Measurements from ENCODE around the gene FGFRL1.
"Not testable (repeated sequence)": the region's sequence is repeated elsewhere in the genome, so short reads cannot be mapped to it uniquely, and the experiment has no call there.

FGFRL1 gene

DNA sequence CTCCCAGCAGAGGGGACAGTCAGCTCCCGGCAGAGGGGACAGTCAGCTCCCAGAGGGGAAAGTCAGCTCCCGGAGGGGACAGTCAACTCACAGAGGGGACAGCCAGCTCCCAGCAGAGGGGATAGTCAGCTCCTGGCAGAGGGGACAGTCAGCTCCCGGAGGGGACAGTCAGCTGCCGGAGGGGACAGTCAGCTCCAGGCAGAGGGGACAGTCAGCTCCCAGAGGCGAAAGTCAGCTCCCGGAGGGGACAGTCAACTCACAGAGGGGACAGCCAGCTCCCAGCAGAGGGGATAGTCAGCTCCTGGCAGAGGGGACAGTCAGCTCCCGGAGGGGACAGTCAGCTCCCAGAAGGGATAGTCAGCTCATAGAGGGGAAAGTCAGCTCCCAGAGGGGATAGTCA lies 42.5 kb downstream of the FGFRL1 start:
- H3K4me1 ChIP-seq (ENCODE audit: control insufficient read depth, insufficient read depth, low read length); H3K27ac ChIP-seq (ENCODE audit: low read depth, low read length); H3K4me3 ChIP-seq (ENCODE audit: low read depth, low read length); H3K9ac ChIP-seq (ENCODE audit: low read depth, low read length); H3K9me3 ChIP-seq (ENCODE audit: control insufficient read depth, insufficient read depth, low read length); H3K36me3 ChIP-seq (ENCODE audit: control insufficient read depth, insufficient read depth, low read length): not testable (repeated sequence)
- H3K27me3 ChIP-seq (ENCODE audit: control insufficient read depth, insufficient read depth, low read length): peaks cover 13% of the 10 kb centered on the region; the same call in 1 of the 2 replicates

DNA sequence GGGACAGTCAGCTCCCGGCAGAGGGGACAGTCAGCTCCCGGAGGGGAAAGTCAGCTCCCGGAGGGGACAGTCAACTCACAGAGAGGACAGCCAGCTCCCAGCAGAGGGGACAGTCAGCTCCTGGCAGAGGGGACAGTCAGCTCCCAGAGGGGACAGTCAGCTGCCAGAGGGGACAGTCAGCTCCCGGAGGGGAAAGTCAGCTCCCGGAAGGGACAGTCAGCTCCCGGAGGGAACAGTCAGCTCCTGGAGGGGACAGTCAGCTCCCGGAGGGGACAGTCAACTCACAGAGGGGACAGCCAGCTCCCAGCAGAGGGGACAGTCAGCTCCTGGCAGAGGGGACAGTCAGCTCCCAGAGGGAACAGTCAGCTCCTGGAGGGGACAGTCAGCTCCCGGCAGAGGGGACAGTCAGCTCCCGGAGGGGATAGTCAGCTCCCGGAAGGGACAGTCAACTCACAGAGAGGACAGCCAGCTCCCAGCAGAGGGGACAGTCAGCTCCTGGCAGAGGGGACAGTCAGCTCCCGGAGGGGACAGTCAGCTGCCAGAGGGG lies 43.3 kb downstream of the FGFRL1 start:
- H3K9me3 ChIP-seq (ENCODE audit: control insufficient read depth, insufficient read depth, low read length); H3K4me3 ChIP-seq (ENCODE audit: low read depth, low read length); H3K4me1 ChIP-seq (ENCODE audit: control insufficient read depth, insufficient read depth, low read length); H3K36me3 ChIP-seq (ENCODE audit: control insufficient read depth, insufficient read depth, low read length); H3K27ac ChIP-seq (ENCODE audit: low read depth, low read length); H3K9ac ChIP-seq (ENCODE audit: low read depth, low read length): not testable (repeated sequence)
- H3K27me3 ChIP-seq (ENCODE audit: control insufficient read depth, insufficient read depth, low read length): peaks cover 13% of the 10 kb centered on the region; the same call in 1 of the 2 replicates

DNA sequence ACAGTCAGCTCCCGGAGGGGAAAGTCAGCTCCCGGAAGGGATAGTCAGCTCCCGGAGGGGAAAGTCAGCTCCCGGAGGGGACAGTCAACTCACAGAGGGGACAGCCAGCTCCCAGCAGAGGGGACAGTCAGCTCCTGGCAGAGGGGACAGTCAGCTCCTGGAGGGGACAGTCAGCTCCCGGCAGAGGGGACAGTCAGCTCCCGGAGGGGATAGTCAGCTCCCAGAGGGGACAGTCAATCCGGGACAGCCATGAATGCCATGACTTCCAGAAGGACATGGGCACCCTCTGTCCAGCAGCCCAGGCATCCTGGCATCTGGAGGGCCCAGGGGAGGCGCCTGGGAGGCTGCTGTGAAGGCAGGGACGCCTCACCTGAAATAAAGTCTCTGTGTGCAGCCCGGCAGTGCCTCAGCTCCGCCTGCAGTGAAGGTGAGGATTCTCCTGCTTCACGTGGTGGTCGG lies 43.8 kb downstream of the FGFRL1 start:
- not testable (repeated sequence) for H3K36me3 ChIP-seq (ENCODE audit: control insufficient read depth, insufficient read depth, low read length); H3K9me3 ChIP-seq (ENCODE audit: control insufficient read depth, insufficient read depth, low read length); H3K4me3 ChIP-seq (ENCODE audit: low read depth, low read length); H3K9ac ChIP-seq (ENCODE audit: low read depth, low read length); H3K4me1 ChIP-seq (ENCODE audit: control insufficient read depth, insufficient read depth, low read length); H3K27ac ChIP-seq (ENCODE audit: low read depth, low read length)
- H3K27me3 ChIP-seq (ENCODE audit: control insufficient read depth, insufficient read depth, low read length): peaks cover 13% of the 10 kb centered on the region; the same call in 1 of the 2 replicates

DNA sequence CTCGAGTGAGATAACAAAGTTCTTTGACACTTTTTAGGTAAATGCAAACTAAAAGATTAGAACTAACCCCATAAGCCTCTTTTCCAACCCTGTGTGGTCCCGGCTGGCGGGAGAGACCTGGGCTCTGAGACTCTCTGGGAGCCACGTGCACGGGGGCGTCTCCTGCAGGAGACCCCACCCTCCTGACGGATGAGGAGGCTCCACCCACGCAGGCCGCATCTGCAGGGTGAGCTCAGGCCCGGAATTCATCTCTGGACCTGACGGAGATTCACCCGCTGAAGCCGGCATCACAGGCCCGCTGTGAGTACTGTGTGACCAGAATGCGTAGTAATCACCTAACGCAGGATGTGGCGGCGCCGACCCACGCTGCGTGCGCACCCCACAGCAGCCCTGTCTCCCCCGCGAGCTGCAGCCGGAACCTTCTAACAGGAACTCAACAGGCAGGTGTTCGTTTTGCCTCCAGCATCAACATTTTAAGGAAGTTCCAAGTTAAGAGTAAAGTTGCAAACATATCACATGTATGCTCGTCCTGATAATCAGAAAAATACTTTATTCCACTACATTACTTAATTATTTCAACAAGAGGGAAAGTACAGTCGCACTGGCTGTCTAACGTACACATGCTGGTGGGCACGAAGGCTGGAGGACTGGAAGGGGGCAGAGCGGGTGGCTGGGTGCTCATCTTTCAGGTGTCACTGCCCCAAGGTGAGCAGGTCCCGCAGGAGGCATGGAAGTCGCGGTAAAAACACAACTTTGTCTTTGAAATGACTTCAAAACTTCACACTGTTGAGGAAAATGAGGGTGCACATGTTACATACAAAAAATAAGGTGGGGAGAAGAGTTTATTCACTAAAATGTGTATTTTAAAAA lies 44.5 kb downstream of the FGFRL1 start:
- Histone ChIP-seq H3K9me3 (ENCODE audit: control insufficient read depth, insufficient read depth, low read length) (no peaks in the 10 kb centered on the region), H3K36me3 (ENCODE audit: control insufficient read depth, insufficient read depth, low read length) (no peaks in the 10 kb centered on the region), H3K4me3 (ENCODE audit: low read depth, low read length) (no peak overlapping the region), H3K27ac (ENCODE audit: low read depth, low read length) (no peak overlapping the region), H3K27me3 (ENCODE audit: control insufficient read depth, insufficient read depth, low read length) (peaks cover 13% of the 10 kb centered on the region; the same call in 1 of the 2 replicates), H3K4me1 (ENCODE audit: control insufficient read depth, insufficient read depth, low read length) (peaks cover 3% of the 10 kb centered on the region; the same call in 1 of the 2 replicates), H3K9ac (ENCODE audit: low read depth, low read length) (no peak overlapping the region)

DNA sequence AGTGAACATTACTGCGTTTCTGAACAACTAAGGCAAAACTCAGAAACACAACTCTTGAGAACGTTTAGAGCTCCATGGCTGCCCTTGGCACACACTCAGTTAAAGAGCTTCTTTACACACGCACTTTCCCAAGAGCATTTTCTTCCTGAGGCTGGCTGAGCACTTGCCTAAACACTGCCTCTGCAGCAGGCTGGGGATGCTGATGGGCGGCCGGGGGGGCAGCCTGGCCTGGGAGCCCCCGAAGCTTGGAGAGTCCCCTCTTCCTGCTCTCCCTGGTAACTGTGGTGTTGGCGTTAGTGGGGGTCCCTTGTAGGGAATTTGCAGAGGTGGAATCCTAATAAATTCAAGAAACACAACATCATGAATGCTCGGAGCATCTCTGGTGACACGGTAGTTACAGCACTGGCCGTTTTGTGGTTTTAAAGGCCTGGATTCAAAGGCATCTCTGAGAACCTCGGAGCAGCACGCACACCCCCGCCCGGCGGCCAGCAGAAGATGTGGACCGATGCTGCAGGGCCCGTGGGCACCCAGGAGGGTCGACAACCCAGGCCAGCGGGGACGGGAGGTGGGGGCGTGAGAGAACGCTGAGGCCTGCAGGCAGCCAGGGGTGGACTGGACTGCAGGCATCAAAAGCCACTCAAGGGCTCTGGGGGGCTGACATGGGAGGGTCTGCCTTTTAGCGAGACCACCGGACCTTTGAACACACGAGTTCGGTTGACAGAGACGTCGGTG lies 45.4 kb downstream of the FGFRL1 start:
- Histone ChIP-seq H3K9ac (ENCODE audit: low read depth, low read length) (no peak overlapping the region), H3K27ac (ENCODE audit: low read depth, low read length) (no peak overlapping the region), H3K27me3 (ENCODE audit: control insufficient read depth, insufficient read depth, low read length) (peaks cover 13% of the 10 kb centered on the region; the same call in 1 of the 2 replicates), H3K36me3 (ENCODE audit: control insufficient read depth, insufficient read depth, low read length) (no peaks in the 10 kb centered on the region), H3K9me3 (ENCODE audit: control insufficient read depth, insufficient read depth, low read length) (no peaks in the 10 kb centered on the region), H3K4me1 (ENCODE audit: control insufficient read depth, insufficient read depth, low read length) (peaks cover 3% of the 10 kb centered on the region; the same call in 1 of the 2 replicates), H3K4me3 (ENCODE audit: low read depth, low read length) (no peak overlapping the region)

DNA sequence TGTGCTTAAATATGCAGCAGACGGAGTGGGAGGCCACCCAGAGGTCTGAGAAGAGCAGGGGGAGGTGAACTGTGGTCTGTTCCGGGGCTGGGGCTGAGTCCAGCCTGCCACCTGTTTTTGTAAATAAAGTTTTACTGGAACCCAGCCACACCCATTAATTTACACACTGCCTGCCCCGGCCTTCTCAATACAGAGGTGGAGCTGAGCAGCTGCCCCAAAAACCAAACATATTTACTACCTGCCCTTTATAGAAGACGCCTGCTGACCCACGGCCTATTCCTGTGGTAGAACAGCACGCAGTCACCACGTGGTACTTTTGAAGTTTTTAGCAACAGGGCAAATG lies 45.9 kb downstream of the FGFRL1 start:
- Histone ChIP-seq H3K9ac (ENCODE audit: low read depth, low read length) (no peak overlapping the region), H3K4me1 (ENCODE audit: control insufficient read depth, insufficient read depth, low read length) (peaks cover 3% of the 10 kb centered on the region; the same call in 1 of the 2 replicates), H3K27me3 (ENCODE audit: control insufficient read depth, insufficient read depth, low read length) (peaks cover 13% of the 10 kb centered on the region; the same call in 1 of the 2 replicates), H3K9me3 (ENCODE audit: control insufficient read depth, insufficient read depth, low read length) (no peaks in the 10 kb centered on the region), H3K27ac (ENCODE audit: low read depth, low read length) (no peak overlapping the region), H3K4me3 (ENCODE audit: low read depth, low read length) (no peak overlapping the region), H3K36me3 (ENCODE audit: control insufficient read depth, insufficient read depth, low read length) (no peaks in the 10 kb centered on the region)

DNA sequence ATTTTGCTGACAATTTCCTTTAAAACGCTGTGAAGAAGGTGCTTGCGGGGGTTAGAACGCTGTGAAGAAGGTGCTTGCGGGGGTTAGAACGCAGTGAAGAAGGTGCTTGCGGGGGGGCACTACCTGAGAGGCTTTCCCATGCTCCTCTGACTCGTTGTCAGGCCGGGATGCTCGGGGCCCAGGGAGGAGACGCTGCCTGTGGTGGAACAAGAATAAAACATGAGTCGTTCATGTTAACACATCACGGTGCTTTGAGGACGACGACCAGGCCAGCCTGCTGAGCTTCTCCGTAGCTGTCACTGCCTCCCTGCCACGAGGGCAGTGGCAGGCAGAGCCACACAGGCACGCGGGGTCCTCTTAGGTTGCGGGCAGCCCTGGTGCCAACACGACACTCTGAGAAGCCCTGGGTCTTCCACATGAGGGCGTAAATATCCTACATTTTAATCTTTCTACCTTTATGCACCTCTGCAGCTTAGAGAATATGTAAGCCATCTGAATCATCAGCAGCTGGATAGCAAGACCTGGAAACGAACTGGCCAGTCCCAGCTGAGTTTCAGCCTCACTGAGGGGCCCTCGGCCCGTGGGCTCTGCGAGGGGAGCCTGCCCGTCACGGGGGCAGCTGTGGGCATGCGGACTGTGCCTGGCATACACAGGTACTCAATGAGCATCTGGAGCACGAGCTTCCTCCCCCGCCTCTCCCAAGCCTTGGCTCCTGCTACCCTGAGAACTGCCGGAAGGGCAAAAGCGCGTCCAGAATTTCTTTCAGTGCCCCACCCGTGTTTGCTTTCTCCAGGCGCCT lies 47.0 kb downstream of the FGFRL1 start:
- no peak overlapping the region for H3K27ac ChIP-seq (ENCODE audit: low read depth, low read length)
- H3K4me3 ChIP-seq (ENCODE audit: low read depth, low read length): no peak overlapping the region
- H3K9ac ChIP-seq (ENCODE audit: low read depth, low read length): no peak overlapping the region
- H3K4me1 ChIP-seq (ENCODE audit: control insufficient read depth, insufficient read depth, low read length): peaks cover 3% of the 10 kb centered on the region; the same call in 1 of the 2 replicates
- peaks cover 5% of the 10 kb centered on the region; the same call in 1 of the 2 replicates for H3K27me3 ChIP-seq (ENCODE audit: control insufficient read depth, insufficient read depth, low read length)
- no peaks in the 10 kb centered on the region for H3K9me3 ChIP-seq (ENCODE audit: control insufficient read depth, insufficient read depth, low read length)
- H3K36me3 ChIP-seq (ENCODE audit: control insufficient read depth, insufficient read depth, low read length): no peaks in the 10 kb centered on the region

DNA sequence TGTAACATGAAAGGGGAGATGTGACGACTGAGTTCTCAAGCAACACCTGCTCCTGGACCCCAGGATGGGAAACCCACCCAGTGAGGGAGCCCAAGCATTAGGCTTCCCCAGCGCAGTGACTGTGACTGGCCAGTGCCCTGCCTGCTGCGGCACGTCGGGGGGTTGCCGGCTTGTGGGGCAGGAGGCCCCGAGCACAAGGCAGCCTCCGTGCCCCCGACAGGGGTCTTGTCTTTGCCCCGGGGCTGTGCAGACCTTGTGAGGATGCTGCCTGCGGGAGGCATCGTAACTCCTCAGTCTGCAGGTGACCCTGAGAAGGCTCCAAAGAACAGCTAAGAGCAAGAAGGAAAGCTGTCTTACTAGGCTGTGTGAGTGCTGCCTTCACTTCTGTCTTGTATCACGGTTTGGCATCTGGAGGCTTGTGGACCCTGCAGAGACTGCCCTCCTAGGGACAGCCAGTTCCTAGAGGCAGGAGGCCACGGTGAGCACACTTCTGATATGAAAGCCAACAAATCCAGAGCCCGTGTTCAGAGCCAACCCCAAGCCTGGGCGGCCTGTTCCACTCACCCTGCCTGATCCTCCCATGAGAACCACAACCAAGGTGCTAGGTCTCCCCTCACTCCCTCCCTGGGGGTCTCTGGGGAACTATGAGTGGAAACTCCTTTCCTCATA lies 47.7 kb downstream of the FGFRL1 start:
- H3K36me3 ChIP-seq (ENCODE audit: control insufficient read depth, insufficient read depth, low read length): no peaks in the 10 kb centered on the region
- H3K4me1 ChIP-seq (ENCODE audit: control insufficient read depth, insufficient read depth, low read length): peaks cover 3% of the 10 kb centered on the region; the same call in 1 of the 2 replicates
- H3K27me3 ChIP-seq (ENCODE audit: control insufficient read depth, insufficient read depth, low read length): peaks cover 3% of the 10 kb centered on the region; the same call in 1 of the 2 replicates
- no peak overlapping the region for H3K9ac ChIP-seq (ENCODE audit: low read depth, low read length)
- H3K27ac ChIP-seq (ENCODE audit: low read depth, low read length): no peak overlapping the region
- H3K9me3 ChIP-seq (ENCODE audit: control insufficient read depth, insufficient read depth, low read length): no peaks in the 10 kb centered on the region
- no peak overlapping the region for H3K4me3 ChIP-seq (ENCODE audit: low read depth, low read length)

DNA sequence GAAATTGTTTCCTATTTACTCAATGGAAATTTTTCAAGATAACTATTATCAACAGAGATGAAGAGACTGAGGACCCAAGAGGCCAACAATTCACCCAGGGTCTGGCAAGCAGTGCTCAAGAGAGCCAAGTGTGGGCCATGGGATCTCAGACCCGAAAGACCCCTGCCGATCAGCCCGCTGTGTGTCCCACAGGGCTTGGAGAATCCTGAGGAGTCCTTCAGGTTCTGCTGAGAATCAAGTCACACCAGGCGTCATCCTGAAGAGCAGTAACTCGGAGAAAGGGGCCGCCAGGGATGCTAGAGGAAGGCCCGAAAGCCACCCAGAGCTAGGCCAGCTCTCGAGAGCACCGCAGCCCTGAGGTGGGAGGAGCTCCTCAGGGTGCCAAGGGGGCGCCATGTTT lies 48.7 kb downstream of the FGFRL1 start:
- Histone ChIP-seq H3K4me3 (ENCODE audit: low read depth, low read length) (no peak overlapping the region), H3K9ac (ENCODE audit: low read depth, low read length) (no peak overlapping the region), H3K27me3 (ENCODE audit: control insufficient read depth, insufficient read depth, low read length) (peaks cover 3% of the 10 kb centered on the region; the same call in 1 of the 2 replicates), H3K27ac (ENCODE audit: low read depth, low read length) (no peak overlapping the region), H3K4me1 (ENCODE audit: control insufficient read depth, insufficient read depth, low read length) (peaks cover 3% of the 10 kb centered on the region; the same call in 1 of the 2 replicates), H3K36me3 (ENCODE audit: control insufficient read depth, insufficient read depth, low read length) (no peaks in the 10 kb centered on the region), H3K9me3 (ENCODE audit: control insufficient read depth, insufficient read depth, low read length) (no peaks in the 10 kb centered on the region)

DNA sequence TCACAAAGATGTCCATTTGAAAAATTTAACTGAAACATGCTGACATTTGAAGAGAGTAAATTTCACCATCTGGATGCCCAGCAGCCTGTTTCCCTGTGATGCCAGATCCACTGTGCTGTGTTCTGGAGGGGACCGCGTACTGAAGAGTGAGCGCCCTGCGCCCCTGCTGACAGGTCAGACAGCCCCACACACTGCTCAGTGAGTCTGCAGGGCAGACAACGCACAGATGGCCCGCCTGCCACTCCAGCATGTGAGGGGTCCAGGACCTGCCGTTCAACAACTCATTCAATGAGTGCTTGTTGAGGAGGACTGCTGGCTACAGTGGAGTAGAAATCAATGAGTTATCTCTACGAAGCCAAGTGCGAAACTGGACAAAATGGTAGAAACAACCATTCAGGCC lies 49.2 kb downstream of the FGFRL1 start:
- no peak overlapping the region for H3K4me3 ChIP-seq (ENCODE audit: low read depth, low read length)
- no peak overlapping the region for H3K9ac ChIP-seq (ENCODE audit: low read depth, low read length)
- no peak overlapping the region for H3K27ac ChIP-seq (ENCODE audit: low read depth, low read length)
- peaks cover 3% of the 10 kb centered on the region; the same call in 1 of the 2 replicates for H3K4me1 ChIP-seq (ENCODE audit: control insufficient read depth, insufficient read depth, low read length)
- H3K27me3 ChIP-seq (ENCODE audit: control insufficient read depth, insufficient read depth, low read length): no peaks in the 10 kb centered on the region
- no peaks in the 10 kb centered on the region for H3K9me3 ChIP-seq (ENCODE audit: control insufficient read depth, insufficient read depth, low read length)
- H3K36me3 ChIP-seq (ENCODE audit: control insufficient read depth, insufficient read depth, low read length): no peaks in the 10 kb centered on the region
